Measurements from ENCODE around the gene TEAD1.

- TF ChIP-seq EZH2 (IDR thresholded peaks at IDR 0.05; ENCODE audit: low read length, missing control alignments), result no peak
- TF ChIP-seq CTCF (conservative IDR thresholded peaks at IDR 0.05 in 1 of 2, IDR thresholded peaks at IDR 0.05 in 1 of 2; ENCODE audit: low read depth in 1 of 2, low read length in 2 of 2), result no peak
Observed at GRCh38 chr11:12882670-12883069, 208.4 kb downstream of the TEAD1 start.

Measured in fibroblast of lung (primary cell).